Measurements from ENCODE around the gene SLC44A3. TPM values are rescaled to one million over a fixed set of nuclear protein-coding genes. Genes with fewer than 3 reads are reported as not detected.

Gene SLC44A3
- total and polyA plus RNA-seq, 2 of the 13 experiments (the other 11 are each of a cell fraction or from before 2014, with no cell fraction given), result 6.8 to 14.1 TPM

- in situ Hi-C loops (cut with HindIII; ENCODE audit: extremely low pct_ligation_motif_present, low pct_unique_long_range_greater_than_20kb) (no loop called here), intact Hi-C loops (cut with micrococcal nuclease; ENCODE audit: unreplicated experiment) (no loop called here)
- Histone ChIP-seq H4K20me1 (ENCODE audit: insufficient read depth, low read length) (no peaks in the 10 kb centered on the region), H3K4me3 (replicated peaks in 1 of 3; ENCODE audit: insufficient read depth in 1 of 3, low read depth in 2 of 3, low read length in 3 of 3) (no peak overlapping the region), H3K9ac (ENCODE audit: insufficient read depth, low read depth, low read length) (no peak overlapping the region), H3K9me3 (ENCODE audit: low read length) (no peaks in the 10 kb centered on the region), H3K79me2 (ENCODE audit: insufficient read depth, low read length) (no peaks in the 10 kb centered on the region), H3K4me1 (ENCODE audit: insufficient read depth, low read length) (peaks cover 83% of the 10 kb centered on the region), H3K36me3 (replicated peaks in 1 of 2; ENCODE audit: control insufficient read depth in 1 of 2, insufficient read depth in 2 of 2, low read length in 2 of 2) (no peaks in the 10 kb centered on the region), H3K4me2 (ENCODE audit: low read depth, low read length) (no peak overlapping the region), H3K27me3 (ENCODE audit: control insufficient read depth in 1 of 2, insufficient read depth in 2 of 2, low read length in 2 of 2) (no peaks in the 10 kb centered on the region), H2AFZ (ENCODE audit: low read length) (no peak overlapping the region), H3K27ac (ENCODE audit: extremely low read length, insufficient read depth, low read length) (no peak overlapping the region)
- ChIA-PET POLR2A (interaction anchor here (0.6 kb wide), 1 partner anchor 83 kb away, joined by 3 read pairs; no protein-coding TSS in a partner anchor), CTCF (ENCODE audit: low intra/inter-chr PET ratio, low total read pairs) (no interaction called here)
- ATAC-seq, result no peak
- no TSS peak for BruUV-seq (replicated peaks)
- 94% methylated on average over 2 of the region's 2 CpGs for WGBS (ENCODE audit: low lambda C conversion rate)
- no peak for FAIRE-seq
- TF ChIP-seq ZBTB26 (CRISPR knock-in tag; IDR thresholded peaks at IDR 0.05; ENCODE audit: borderline replicate concordance) (no peak), ZNF260 (CRISPR knock-in tag; IDR thresholded peaks at IDR 0.05; ENCODE audit: borderline replicate concordance, low read depth) (no peak), ZNF724P (CRISPR knock-in tag; IDR thresholded peaks at IDR 0.05; ENCODE audit: borderline replicate concordance) (no peak), CHD2 (IDR thresholded peaks at IDR 0.05; ENCODE audit: low read depth, low read length) (no peak), ZBTB34 (CRISPR knock-in tag; IDR thresholded peaks at IDR 0.05) (no peak)
- DNase-seq (ENCODE audit: low spot score), result no peak
Observed at GRCh38 chr1:94796266-94796665, 23.9 kb upstream of the SLC44A3 start.

GRCh38 chr1:94797291-94797690 lies 22.9 kb upstream of the SLC44A3 start:
- H3K36me3 ChIP-seq (replicated peaks in 1 of 2; ENCODE audit: control insufficient read depth in 1 of 2, insufficient read depth in 2 of 2, low read length in 2 of 2), result no peaks in the 10 kb centered on the region
- H4K20me1 ChIP-seq (ENCODE audit: insufficient read depth, low read length), result no peaks in the 10 kb centered on the region
- WGBS (ENCODE audit: low lambda C conversion rate), result 93% methylated on average over 1 of the region's 1 CpG
- H3K79me2 ChIP-seq (ENCODE audit: insufficient read depth, low read length), result no peaks in the 10 kb centered on the region
- no peak for DNase-seq (ENCODE audit: low spot score)
- H3K9ac ChIP-seq (ENCODE audit: insufficient read depth, low read depth, low read length), result no peak overlapping the region
- H3K9me3 ChIP-seq (ENCODE audit: low read length), result no peaks in the 10 kb centered on the region
- ChIA-PET POLR2A (no interaction called here), CTCF (ENCODE audit: low intra/inter-chr PET ratio, low total read pairs) (no interaction called here)
- in situ Hi-C loops (cut with HindIII; ENCODE audit: extremely low pct_ligation_motif_present, low pct_unique_long_range_greater_than_20kb), result no loop called here
- no peak overlapping the region for H2AFZ ChIP-seq (ENCODE audit: low read length)
- no peaks in the 10 kb centered on the region for H3K27me3 ChIP-seq (ENCODE audit: control insufficient read depth in 1 of 2, insufficient read depth in 2 of 2, low read length in 2 of 2)
- intact Hi-C loops (cut with micrococcal nuclease; ENCODE audit: unreplicated experiment), result no loop called here
- peaks cover 89% of the 10 kb centered on the region for H3K4me1 ChIP-seq (ENCODE audit: insufficient read depth, low read length)
- no peak overlapping the region for H3K4me2 ChIP-seq (ENCODE audit: low read depth, low read length)
- peak overlapping the region; percentile 4 for H3K27ac ChIP-seq (ENCODE audit: extremely low read length, insufficient read depth, low read length)
- FAIRE-seq, result no peak
- no peak overlapping the region for H3K4me3 ChIP-seq (replicated peaks in 1 of 3; ENCODE audit: insufficient read depth in 1 of 3, low read depth in 2 of 3, low read length in 3 of 3)
- no peak for ATAC-seq
- BruUV-seq (replicated peaks), result no TSS peak
- TF ChIP-seq ZNF598 (CRISPR knock-in tag; IDR thresholded peaks at IDR 0.05; ENCODE audit: borderline replicate concordance) (no peak), GFI1 (CRISPR knock-in tag; IDR thresholded peaks at IDR 0.05; ENCODE audit: borderline replicate concordance) (0 out of 2 replicates have a peak, but pooled peaks have one; percentile 30), RARA (CRISPR knock-in tag; IDR thresholded peaks at IDR 0.05) (no peak), MNT (IDR thresholded peaks at IDR 0.05) (no peak), IRF9 (CRISPR knock-in tag; IDR thresholded peaks at IDR 0.05; ENCODE audit: borderline replicate concordance) (no peak)

Measured in HepG2 (cell line).